ENCODE measurements around the gene LRRIQ1. TPM values are rescaled to one million over a fixed set of nuclear protein-coding genes. Genes with fewer than 3 reads are reported as not detected.

The LRRIQ1 gene
- total RNA-seq (2012; rRNA removed) (under 0.01 and 0.28 TPM in 2 replicates), polyA plus RNA-seq (2012; rRNA removed) (0.05 TPM in 1 of 2 replicates, not detected in the other), Bru-seq, nascent RNA (percentile 4 among the genes with signal in this experiment), BruChase-seq, experiment 1, labeled RNA remaining after a 6-hour chase (percentile 3 among the genes with signal in this experiment), BruChase-seq, experiment 2, labeled RNA remaining after a 2-hour chase (percentile 2 among the genes with signal in this experiment)
- not detected in 2 replicates for polyA plus RNA-seq (2012; cell fraction: cytosol; rRNA removed)
- polyA plus RNA-seq (2012; cell fraction: nucleus; rRNA removed; ENCODE audit: low replicate concordance), result 0.01 and 0.17 TPM in 2 replicates
- long read RNA-seq, result 0 reads

GRCh38 chr12:85036234-85036707, at the start of gene LRRIQ1, which contains the start of gene TSPAN19:
Gene LRRIQ1, plus strand, starts transcription at chr12:85036351. Its CDS starts 1,826 bp downstream, at chr12:85038177.
Gene TSPAN19, minus strand, starts transcription at chr12:85036277. Its CDS starts 6,331 bp downstream, at chr12:85029946.
- H2BK5ac ChIP-seq (ENCODE audit: low read depth, low read length, poor library complexity, severe bottlenecking), result no peak within 1 kb of the TSS
- WGBS, 2 experiments (ENCODE audit: extremely low coverage in 2 of 2, insufficient read length in 1 of 2), result 0% methylated on average over 2 of the region's 22 CpGs; no CpG with 5 or more reads in 1 of the 2 experiments
- H3K27me3 ChIP-seq (ENCODE audit: control insufficient read depth, insufficient read depth, low read length), result no peaks in the 10 kb centered on the region
- no peak for TF ChIP-seq MAZ (IDR thresholded peaks at IDR 0.05; ENCODE audit: borderline replicate concordance, low read depth, low read length)
- no peak for TF ChIP-seq MAFK (IDR thresholded peaks at IDR 0.05; ENCODE audit: low read depth, low read length)
- no peak for TF ChIP-seq RFX5 (IDR thresholded peaks at IDR 0.05; ENCODE audit: low read depth, low read length)
- TF ChIP-seq BHLHE40 (IDR thresholded peaks at IDR 0.05; ENCODE audit: low read depth, low read length), result no peak
- no peak for TF ChIP-seq CEBPB (IDR thresholded peaks at IDR 0.05; ENCODE audit: low read depth, low read length)
- TF ChIP-seq RAD21 (IDR thresholded peaks at IDR 0.05; ENCODE audit: low read length), result no peak
- TF ChIP-seq NFE2L2 (IDR thresholded peaks at IDR 0.05; ENCODE audit: low read depth, low read length), result no peak
- TF ChIP-seq CTCF (conservative IDR thresholded peaks at IDR 0.05; ENCODE audit: low read depth, low read length), result no peak
- no peak for TF ChIP-seq CHD1 (IDR thresholded peaks at IDR 0.05; ENCODE audit: low read depth, low read length)
- no peak for TF ChIP-seq RCOR1 (IDR thresholded peaks at IDR 0.05; ENCODE audit: insufficient replicate concordance, low read length)
- TF ChIP-seq ELK1 (IDR thresholded peaks at IDR 0.05; ENCODE audit: borderline replicate concordance, low read depth, low read length), result no peak
- no peak for TF ChIP-seq SMC3 (IDR thresholded peaks at IDR 0.05; ENCODE audit: low read depth, low read length)
- no peak for TF ChIP-seq FOS (IDR thresholded peaks at IDR 0.05; ENCODE audit: low read depth, low read length)
- TF ChIP-seq POLR2A (IDR thresholded peaks at IDR 0.05; ENCODE audit: low read depth, low read length), result no peak
- no peak within 1 kb of the TSS for H3K23ac ChIP-seq (ENCODE audit: low read depth, low read length)
- ChIA-PET CTCF (interaction anchor here (0.7 to 1.6 kb wide), 4 partner anchors 21 to 162 kb away, joined by 3 to 5 read pairs (median 4); no protein-coding TSS in a partner anchor), POLR2A (ENCODE audit: unreplicated experiment) (no interaction called here)
- H3K9ac ChIP-seq (ENCODE audit: low read depth, low read length), result peak within 1 kb of the TSS; percentile 61
- no peak within 1 kb of the TSS for H3K4ac ChIP-seq (ENCODE audit: low read depth, low read length)
- dilution Hi-C loops (cut with HindIII; ENCODE audit: low sequenced_read_pairs, unreplicated experiment) (no loop called here), intact Hi-C loops (cut with micrococcal nuclease) (no loop called here), in situ Hi-C loops (cut with MboI; ENCODE audit: low sequenced_read_pairs) (no loop called here)
- H3K18ac ChIP-seq (ENCODE audit: low read depth, low read length), result no peak within 1 kb of the TSS
- ATAC-seq (ENCODE audit: low read depth) (peak; percentile 95), DNase-seq (peak; percentile 79)
- no peaks in the 10 kb centered on the region for H3K4me1 ChIP-seq (ENCODE audit: control insufficient read depth, insufficient read depth, low read length)
- no peaks in the 10 kb centered on the region for H3K9me3 ChIP-seq (ENCODE audit: control insufficient read depth, insufficient read depth, low read length)
- H4K20me1 ChIP-seq (ENCODE audit: insufficient read depth, low read length), result no peaks in the 10 kb centered on the region
- no peak within 1 kb of the TSS for H2BK20ac ChIP-seq (ENCODE audit: low read depth, low read length)
- H2BK15ac ChIP-seq (ENCODE audit: low read depth, low read length), result no peak within 1 kb of the TSS
- H3K27ac ChIP-seq (ENCODE audit: insufficient read depth, low read length), result no peak within 1 kb of the TSS
- no TSS peak for BruUV-seq (replicated peaks)
- H4K91ac ChIP-seq (ENCODE audit: insufficient read depth, low read depth, low read length), result no peak within 1 kb of the TSS
- H2BK120ac ChIP-seq (ENCODE audit: low read depth, low read length), result no peak within 1 kb of the TSS
- H3K14ac ChIP-seq (replicated peaks; ENCODE audit: low read depth, low read length), result no peak within 1 kb of the TSS; the same call in 1 of the 2 replicates
- H3K56ac ChIP-seq (ENCODE audit: extremely low read depth, insufficient read depth, low read length), result no peak within 1 kb of the TSS
- H3K9me1 ChIP-seq (ENCODE audit: insufficient read depth, low read length), result no peaks in the 10 kb centered on the region
- H2AFZ ChIP-seq (replicated peaks; ENCODE audit: low read length, poor library complexity), result peak within 1 kb of the TSS; percentile 99
- no peaks in the 10 kb centered on the region for H3K36me3 ChIP-seq (ENCODE audit: control insufficient read depth, insufficient read depth, low read length)
- peak within 1 kb of the TSS in 1 of 2 experiments; percentile 68; a peak in 2 of 4 replicates for H4K8ac ChIP-seq (ENCODE audit: low read depth in 2 of 2, low read length in 2 of 2)
- no peak within 1 kb of the TSS for H4K5ac ChIP-seq (ENCODE audit: low read depth, low read length)
- peak within 1 kb of the TSS; percentile 96 for H3K4me3 ChIP-seq (ENCODE audit: insufficient read depth, low read depth, low read length)
- H3K79me1 ChIP-seq (ENCODE audit: low read depth in 1 of 2, low read length in 2 of 2), result no peaks in the 10 kb centered on the region
- H2AK5ac ChIP-seq (ENCODE audit: low read depth, low read length), result no peak within 1 kb of the TSS
- peak within 1 kb of the TSS; percentile 89 for H2AK9ac ChIP-seq (replicated peaks; ENCODE audit: low read depth, low read length, poor library complexity)
- H3K4me2 ChIP-seq (ENCODE audit: low read depth, low read length), result peak within 1 kb of the TSS; percentile 96
